Keratinocyte (primary cell): Measurements from ENCODE around the gene B3GNT9.
"Not testable (repeated sequence)": the region's sequence is repeated elsewhere in the genome, so short reads cannot be mapped to it uniquely, and the experiment has no call there.

Experiments
- CTCF ChIP-seq, 3 experiments: IDR thresholded peaks in 1 of 3; conservative IDR thresholded peaks in 1 of 3; optimal IDR thresholded peaks in 1 of 3; 2 replicates in 2 of 3; 3 replicates in 1 of 3; pipeline versions ENCODE3 to v1.5.1; 2011; ENCODE audit warnings: low read length in 3 of 3, mild to moderate bottlenecking in 3 of 3, moderate library complexity in 2 of 3, control low read depth in 1 of 3, inconsistent platforms in 1 of 3; ENCODE audit not compliant: insufficient read depth in 2 of 3; ENCODE audit errors: extremely low read depth in 1 of 3
- EZH2 ChIP-seq: IDR thresholded peaks from one replicate; pipeline ENCODE4 v1.6.1; 2012; ENCODE audit warnings: inconsistent platforms, mild to moderate bottlenecking, low read length, moderate library complexity

DNA sequence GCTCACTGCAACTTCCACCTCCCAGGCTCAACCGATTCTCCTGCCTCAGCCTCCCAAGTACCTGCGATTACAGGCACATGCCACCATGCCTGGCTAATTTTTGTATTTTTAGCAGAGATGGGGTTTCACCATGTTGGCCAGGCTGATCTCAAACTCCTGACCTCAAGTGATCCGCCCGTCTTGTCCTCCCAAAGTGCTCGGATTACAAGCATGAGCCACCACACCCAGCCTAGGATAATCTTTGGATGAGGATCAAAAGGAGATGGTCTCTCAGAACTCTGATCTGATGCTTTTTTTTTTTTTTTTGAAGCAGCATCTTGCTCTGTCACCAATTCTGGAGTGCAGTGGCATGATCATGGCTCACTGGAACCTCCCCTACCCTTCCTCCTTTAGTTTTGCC, 28.0 kb downstream of the B3GNT9 start:
- TF ChIP-seq CTCF (optimal IDR thresholded peaks at IDR 0.05 in 1 of 3, IDR thresholded peaks at IDR 0.05 in 1 of 3, conservative IDR thresholded peaks at IDR 0.05 in 1 of 3; ENCODE audit: extremely low read depth in 1 of 3, insufficient read depth in 2 of 3, low read length in 3 of 3); EZH2: not testable (repeated sequence)
